Sigmoid colon (tissue), 3 donors: Measurements from ENCODE around the gene MAPRE2.

Experiments
- CTCF ChIP-seq, 4 experiments: fragments of 450-650 bp in 3 of 4; fragments of 200-600 bp in 1 of 4; IDR thresholded peaks; one replicate each; pipeline ENCODE4 v1.5.1; 2016 to 2019; ENCODE audit warnings: antibody characterized with exemption in 4 of 4, mild to moderate bottlenecking in 3 of 4, moderate library complexity in 2 of 4
- POLR2A ChIP-seq, 2 donors: fragments of 450-650 bp; IDR thresholded peaks; one replicate each; pipeline ENCODE4 v1.6.1; 2016; ENCODE audit warnings: antibody characterized with exemption in 2 of 2, mild to moderate bottlenecking in 2 of 2, moderate library complexity in 2 of 2

- no peak for TF ChIP-seq CTCF (IDR thresholded peaks at IDR 0.05)
- no peak for TF ChIP-seq POLR2A (IDR thresholded peaks at IDR 0.05)
These were observed 42.6 kb upstream of the MAPRE2 start for GRCh38 chr18:34998661-34999060.
